Skin of body (tissue), 2 donors: ENCODE measurements around the gene SCGB3A2. TPM values are rescaled to one million over a fixed set of nuclear protein-coding genes. Genes with fewer than 3 reads are reported as not detected.
"Not testable (repeated sequence)": the region's sequence is repeated elsewhere in the genome, so short reads cannot be mapped to it uniquely, and the experiment has no call there.

Experiments
- DNase-seq: peaks from one replicate; lab custom pipeline; 2025; lab: John Stamatoyannopoulos, UW
- total RNA-seq: library from RNA; depleted of rRNA; stranded (reverse); fragments of >200 nt; gene quantifications from one replicate; pipeline ENCODE4 v1.2.3, GENCODE V29; 2014

Gene SCGB3A2
- total RNA-seq, 1 donor from 2014 or later: not detected

DNA sequence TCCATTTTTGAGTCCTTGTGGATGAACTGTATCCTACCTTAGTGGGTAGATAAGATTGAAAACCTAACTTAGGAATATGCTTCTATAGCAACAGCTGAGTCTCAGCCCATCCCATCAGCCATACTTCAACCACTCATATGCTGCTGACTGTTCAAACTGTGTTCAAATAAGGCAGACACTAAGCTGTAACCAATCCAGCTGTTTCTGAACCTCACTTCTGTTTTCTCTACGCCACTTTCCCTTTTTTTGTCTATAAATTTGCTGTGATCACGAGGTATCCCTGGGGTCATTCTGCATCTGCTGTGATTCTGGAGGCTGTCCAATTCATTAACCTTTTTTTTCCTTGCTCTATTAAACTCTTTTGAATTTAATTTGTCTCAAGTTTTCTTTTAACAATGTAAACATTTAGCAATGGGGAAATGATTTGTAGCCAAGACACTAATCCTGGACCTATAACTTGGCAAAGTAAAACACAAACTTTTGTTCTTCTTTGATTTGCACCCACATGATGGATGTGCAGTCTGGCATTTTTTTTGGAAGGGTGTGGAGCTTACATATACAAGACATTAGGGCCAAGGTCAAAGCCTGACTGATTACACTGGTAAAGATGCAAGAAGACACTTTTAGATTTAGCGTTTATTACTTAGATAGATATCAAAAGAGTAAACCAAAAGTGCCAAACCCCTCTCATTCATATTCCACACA lies 14.9 kb upstream of the SCGB3A2 start:
- DNase-seq: no peak

DNA sequence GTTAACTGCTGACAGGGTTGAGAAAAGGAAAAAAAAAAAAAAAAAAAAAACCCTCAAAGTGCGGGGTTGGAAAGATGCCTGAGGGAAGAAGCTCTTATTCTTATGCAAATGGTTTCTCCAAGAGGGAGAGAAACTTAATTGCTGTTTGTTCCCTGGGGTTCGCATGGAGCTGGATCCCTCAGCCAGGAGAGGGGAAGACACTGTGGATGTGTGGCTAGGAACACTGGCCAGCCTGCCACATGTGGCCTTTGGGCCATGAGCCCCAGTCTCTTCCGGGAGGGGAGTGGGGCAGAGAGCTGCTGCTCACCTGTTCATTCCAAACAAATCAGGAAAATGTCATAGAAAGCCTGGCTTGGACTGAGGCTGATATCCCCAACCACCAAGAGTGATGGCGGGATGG lies 9.4 kb upstream of the SCGB3A2 start:
- no peak for DNase-seq

DNA sequence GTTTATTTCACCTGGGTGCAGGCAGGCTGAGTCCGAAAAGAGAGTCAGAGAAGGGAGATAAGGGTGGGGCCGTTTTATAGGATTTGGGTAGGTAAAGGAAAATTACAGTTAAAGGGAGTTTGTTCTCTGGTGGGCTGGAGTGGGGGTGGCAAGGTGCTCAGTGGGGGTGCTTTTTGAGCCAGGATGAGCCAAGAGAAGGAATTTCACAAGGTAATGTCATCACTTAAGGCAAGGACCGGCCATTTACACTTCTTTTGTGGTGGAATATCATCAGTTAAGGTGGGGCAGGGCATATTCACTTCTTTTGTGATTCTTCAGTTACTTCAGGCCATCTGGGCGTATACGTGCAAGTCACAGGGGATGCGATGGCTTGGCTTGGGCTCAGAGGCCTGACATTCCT lies 8.6 kb upstream of the SCGB3A2 start:
- not testable (repeated sequence) for DNase-seq

DNA sequence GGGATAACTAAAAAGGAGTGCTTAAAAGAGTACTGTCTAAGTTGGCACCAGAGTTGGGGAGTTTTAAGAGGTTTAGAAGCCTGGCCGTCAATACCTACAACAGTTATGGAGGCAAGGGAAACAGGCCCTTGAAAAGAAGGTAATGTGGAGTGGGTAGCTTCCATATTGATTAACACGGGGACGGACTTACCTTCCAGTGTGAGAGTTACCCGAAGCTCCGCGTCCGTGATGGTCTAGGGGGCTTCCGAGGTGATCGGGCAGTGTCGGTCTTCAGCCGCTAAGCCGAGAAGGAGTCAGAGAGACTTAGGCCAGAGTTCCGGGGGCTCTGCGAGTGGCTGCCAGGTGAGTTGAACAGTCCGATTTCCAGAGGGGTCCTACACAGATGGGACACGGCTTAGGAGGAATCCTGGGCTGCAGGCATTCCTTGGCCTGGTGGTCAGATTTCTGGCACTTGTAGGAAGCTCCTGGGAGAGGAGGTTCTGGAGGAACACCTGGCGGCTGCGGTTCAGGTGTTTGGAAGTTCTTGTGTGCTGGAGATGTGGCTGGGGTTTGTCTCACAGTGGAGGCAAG lies 6.4 kb upstream of the SCGB3A2 start:
- DNase-seq: not testable (repeated sequence)

DNA sequence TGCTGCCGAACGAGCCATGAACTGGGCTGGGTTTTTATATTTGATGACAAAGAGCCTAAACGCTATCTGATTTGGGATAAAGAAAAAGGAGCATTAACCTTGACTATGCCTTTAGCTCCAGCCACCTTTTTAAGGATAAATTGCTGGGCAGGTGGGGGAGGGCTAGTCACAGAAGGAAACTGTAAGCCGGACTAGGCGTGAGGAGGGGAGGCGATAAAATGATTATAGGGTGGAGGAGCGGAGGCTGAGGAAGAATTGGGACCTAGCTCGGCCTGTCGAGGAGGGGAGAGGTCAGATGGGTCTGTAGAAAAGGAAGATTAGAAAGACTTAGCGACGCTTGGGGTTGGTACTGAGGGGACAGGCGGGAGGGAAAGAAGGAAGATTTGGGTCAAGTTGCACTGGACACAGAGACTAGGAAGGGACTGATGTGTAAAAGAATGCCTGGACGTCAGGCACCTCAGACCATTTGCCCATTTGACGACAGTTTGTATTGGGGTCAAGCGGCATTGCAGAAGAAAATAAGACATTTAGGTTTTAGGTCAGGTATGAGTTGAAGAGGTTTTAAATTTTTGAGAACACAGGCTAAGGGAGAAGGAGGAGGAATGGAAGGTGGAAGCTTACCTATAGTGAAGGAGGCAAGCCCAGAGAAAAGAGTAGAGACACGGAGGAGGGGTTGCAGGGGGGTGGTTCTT lies 5.6 kb upstream of the SCGB3A2 start:
- DNase-seq: not testable (repeated sequence)

DNA sequence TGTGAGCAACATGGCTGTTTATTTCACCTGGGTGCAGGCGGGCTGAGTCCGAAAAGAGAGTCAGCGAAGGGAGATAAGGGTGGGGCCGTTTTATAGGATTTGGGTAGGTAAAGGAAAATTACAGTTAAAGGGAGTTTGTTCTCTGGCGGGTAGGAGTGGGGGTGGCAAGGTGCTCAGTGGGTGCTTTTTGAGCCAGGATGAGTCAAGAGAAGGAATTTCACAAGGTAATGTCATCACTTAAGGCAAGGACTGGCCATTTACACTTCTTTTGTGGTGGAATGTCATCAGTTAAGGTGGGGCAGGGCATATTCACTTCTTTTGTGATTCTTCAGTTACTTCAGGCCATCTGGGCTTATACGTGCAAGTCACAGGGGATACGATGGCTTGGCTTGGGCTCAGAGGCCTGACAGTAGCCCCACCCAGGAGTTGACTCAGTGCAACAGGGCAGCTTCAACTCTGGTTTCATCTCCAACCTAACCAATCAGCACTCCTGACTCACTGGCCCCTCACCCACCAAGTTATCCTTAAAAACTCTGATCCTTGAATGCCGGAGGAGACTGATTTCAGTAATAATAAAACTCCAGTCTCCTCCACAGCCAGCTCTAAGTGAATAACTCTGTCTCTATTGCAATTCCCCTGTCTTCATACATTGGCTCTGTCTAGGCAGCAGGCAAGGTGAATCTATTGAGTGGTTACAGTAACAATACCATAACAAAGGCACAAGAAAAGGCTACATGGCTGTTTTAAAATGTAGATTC lies 4.2 kb upstream of the SCGB3A2 start:
- DNase-seq: not testable (repeated sequence)

DNA sequence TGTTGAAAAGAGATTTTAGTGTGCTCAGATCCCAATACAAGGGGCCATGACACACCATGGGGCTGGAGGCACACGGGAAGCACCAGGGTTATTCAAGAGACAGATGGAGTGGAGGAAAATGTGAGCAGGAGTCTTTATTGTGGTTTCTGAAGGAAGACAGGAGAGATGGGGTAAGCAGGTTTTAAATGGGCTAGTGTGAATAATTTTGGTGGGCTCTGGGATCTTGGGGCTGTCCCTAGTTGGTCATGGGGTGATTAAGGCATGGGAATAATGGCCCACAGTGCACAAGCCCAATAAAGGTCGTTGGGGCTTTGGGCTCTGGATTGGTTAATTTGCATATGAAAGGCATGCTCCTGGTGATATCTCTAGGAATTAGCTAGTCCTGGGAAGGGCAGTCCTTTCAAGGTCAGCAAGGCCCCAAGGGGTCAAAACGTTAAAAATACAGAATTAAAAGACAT lies 3.6 kb upstream of the SCGB3A2 start:
- DNase-seq: no peak

DNA sequence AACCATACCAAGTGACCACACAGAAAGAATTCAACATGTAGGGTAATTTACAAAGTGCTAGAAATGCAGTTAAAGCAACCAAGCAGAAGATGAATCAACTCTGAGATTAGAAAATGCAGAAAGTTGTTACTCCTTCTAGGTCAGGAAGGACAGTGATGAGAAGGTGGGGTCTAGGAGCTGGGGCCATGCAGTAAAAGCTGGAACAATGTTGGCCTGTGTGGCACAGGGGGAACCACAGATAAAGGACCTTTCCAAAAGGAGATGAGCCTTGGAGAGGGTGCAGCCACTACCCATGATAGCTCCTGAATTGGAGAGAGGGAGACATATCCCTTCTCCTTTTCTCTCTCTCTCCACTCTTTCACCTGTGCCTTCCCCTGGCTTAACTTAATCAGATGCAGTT lies 2.4 kb upstream of the SCGB3A2 start:
- no peak for DNase-seq

DNA sequence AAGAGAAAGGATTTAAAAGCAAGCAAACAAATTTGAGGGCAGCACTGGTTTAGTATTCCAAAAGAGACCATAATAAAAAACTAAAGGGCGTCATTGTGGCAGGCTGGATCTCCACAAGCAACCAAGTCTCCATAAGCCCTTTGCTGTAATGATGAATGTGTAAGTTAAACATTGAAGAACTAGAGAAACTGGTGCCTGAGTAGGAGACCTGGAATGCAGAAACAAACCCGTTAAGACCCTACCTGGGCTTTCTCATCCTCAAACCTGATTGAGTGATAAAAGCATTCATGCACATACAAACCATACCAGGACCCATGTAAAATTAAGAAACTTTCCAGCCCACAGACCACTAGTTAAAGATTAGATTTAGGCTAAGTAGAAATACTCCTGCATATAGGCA lies 1.9 kb upstream of the SCGB3A2 start:
- DNase-seq: no peak

DNA sequence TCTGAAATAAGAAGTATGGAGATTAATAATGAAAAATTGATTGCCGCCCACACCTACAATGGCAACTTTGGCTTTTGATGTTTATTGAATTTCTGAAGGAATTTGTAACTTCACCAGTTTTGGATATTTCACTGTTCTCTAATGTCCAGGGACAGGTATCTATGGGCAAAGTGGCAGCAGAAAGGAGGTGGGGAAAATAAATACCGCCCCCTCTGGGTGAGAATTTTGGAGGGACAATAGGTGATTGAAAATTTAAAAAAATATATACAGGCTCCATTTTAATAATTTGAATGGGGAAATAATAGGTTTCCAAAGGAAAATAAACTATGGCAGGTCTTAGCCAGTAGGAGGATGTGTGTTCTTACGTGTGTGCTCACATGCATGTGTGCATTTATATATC lies 1.3 kb downstream of the SCGB3A2 start:
- no peak for DNase-seq

DNA sequence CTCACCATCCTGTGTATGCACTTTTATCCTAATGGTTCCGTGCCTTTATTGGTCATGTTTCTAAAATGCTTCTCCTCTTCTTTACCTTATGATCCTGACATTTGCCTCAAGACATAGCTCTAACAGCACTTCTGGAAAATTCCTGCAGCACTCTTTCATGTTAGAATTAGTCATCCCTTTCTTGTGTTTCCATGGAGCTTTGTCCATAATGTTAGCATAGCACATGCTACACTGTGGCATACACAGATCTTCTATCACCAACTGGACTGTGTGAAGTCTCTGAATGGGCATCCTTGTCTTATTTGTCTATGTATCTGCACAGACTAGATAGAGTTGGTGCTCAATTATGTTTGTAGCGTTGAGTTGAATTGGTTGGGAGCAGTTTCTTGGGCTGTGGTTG lies 2.0 kb downstream of the SCGB3A2 start:
- no peak for DNase-seq

DNA sequence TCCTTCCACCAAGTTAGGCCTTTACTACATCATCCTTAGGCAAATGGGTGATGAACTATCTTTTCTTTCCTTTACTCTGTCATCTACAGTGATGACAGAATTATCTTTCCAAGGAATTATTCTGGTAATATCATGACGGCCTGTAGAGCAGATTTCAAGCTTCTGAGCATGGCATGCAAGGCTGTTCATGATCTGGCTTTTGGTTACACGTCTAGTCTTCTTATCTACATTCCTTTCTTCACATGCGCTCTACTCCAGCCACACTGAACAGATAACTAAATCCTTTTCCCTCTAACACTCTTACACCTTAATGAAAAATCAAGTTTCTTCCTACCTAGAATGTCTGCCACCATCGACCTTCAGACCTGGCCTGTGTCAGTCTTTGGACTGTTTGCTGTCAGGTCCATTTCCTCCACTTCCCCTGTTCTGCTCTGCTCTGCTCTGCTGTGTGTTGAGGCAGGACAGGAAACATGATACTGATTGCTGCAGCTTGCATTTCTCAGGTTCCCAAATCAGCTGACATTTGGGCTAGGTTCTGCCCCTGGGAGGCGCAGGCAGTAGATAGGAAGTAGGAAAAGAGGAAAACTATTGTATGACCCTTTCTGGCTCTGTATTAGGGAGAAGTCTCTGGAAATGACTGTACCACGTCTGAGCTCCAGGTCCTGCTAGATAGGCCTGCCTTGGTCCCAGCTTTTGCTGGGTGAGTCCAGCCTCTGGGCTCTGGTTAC lies 4.2 kb downstream of the SCGB3A2 start:
- no peak for DNase-seq

DNA sequence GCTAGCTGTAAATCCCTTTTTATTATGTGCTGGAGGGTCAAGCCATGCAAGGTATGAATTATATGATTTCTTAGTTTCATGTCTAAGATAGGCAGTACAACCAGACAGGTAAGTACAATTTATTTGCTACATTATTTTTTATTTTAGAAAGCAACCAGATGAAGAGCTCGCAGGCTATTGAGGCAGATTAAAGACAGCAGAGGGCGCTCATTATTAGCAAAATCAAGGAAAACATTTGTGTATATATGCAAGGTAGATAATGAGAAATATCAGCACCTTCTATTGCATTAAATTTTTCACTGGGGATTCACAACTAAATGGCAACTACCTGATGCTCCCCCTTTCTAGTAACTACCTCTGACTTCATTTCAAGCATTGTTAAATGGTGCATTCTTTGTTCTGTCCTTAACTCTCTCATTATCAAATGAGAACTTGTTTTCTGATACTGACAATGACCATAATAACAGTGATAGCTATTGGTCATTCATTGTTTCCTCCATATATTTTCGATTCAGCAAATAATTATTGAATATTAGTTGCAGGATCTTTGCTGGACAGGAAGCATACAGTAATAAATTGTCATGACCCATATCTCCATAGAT lies 8.6 kb downstream of the SCGB3A2 start:
- DNase-seq: no peak

DNA sequence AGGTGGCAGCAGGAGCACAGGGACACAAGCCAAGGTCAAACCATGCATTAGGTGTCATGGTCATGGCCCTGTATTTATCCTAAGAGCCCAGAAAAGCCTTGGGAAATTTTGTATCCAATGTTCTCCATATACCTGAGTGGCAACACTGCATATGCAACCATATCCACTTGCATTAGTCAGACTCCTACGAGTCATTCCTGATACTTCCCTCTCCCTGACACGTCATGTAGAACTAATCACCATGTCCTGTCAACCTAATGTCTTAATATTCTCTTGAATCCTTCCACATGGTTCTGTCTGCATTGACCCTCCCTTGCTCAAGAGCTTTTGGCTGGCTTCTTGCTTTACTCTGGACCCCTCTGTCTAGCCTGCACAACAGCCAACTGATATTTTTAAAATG lies 9.4 kb downstream of the SCGB3A2 start:
- no peak for DNase-seq

DNA sequence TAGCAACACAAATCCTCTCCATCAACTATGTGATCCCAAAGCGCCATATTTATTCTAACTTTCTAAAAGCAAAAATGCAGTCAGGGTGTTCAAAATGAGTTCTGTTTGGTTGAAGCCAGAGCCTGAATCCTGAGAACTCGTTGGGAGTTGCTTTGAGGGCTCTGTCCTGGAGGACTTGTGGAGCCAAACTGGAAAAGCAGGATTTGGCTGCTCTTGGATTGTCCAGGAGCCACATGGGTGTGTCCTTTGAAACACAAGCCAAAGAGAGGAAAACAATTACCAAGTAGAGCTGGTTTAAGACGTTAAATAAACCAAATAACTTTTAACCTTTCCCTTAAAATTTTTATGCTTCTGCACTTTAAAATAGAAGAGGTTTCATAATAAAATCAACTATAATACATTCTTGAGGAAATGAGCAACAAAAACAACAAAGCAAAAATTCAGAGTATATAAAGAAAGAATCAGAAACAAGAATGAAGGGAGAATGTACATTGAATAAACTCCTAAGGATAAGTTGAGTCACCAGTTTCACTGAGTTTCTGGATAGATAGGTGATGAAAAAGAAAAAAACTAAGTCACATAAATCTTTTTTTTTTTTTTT lies 14.3 kb downstream of the SCGB3A2 start:
- no peak for DNase-seq

DNA sequence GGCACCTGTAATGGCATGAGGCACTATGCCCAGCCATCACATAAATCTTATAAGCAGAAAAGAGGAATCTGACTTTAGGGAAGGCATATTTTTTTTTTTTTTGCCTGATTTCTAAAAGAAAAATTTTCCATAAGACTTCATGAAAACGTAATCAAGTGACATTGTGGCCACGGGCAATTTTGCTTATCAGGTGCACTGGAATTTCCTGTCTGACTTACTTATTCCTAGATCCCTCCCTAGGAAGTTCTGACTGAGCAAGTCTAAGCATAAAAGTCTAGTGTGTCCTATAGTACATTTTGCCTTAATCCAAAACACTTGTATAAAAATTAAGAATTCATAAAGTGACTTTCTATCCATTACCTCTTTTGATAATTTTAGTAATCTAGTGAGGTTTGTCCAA lies 15.3 kb downstream of the SCGB3A2 start:
- DNase-seq: peak; percentile 13

DNA sequence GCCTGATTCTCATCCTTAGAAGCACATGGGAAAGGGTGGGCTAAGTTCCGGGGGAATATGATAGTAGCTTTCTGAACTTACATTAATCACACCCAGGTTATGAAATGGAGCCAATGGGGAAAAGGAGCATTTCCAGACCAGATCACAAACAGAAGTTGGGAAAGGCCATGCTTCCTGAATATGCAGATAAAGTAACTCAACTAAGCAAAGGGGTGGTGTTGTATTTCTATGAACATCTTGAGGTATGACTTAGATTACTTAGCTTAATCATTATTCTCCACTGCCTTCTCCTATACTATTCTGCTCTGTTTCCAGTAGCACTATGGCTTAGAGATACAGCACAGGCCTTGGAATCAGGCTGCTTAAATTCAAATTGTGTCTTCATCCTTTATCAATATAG lies 17.4 kb downstream of the SCGB3A2 start:
- no peak for DNase-seq

DNA sequence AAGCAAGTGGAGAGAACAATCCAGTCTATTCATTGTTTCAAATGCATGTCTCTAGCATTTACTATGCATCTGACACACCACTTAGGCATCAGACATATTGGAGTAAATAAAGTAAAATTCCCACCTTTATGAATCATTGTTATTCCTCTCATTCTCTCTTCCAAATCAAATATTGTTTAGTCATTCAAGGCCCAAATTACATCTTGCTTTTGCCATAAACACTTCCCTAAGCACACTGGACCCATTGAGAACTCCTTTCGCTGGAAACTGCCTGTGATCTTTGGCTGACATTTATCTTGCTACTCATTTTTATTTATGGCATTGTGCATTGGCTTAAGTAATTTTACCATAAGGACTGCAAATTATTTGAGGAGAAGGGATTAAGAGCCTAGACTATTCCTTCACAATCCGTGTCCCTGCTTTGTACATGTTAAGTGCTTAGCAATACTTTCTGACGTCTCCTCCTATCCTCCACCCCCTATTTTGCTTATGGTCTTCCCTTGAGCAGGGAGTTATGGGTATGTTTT lies 20.4 kb downstream of the SCGB3A2 start:
- DNase-seq: no peak

DNA sequence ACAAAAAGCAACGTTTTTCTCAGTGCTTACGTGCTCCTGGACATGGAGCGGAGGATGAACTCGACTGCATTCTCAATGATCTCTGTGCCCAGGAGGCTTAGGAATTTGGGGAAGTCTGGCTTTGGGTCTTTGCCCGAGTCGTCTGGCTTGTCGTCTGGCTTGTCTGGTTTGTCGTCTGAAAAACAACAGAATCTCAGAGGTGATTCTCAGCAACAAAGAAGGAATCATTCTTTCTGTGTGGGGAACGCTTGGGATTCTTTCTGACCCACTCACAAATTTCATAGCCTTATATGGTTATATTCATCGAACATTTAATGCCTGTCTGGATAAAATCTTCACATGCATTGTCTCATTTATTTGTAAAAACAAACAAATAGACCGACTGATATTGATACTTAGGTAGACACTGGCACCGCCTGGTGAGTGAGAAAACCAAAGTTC lies 23.1 kb downstream of the SCGB3A2 start:
- no peak for DNase-seq

DNA sequence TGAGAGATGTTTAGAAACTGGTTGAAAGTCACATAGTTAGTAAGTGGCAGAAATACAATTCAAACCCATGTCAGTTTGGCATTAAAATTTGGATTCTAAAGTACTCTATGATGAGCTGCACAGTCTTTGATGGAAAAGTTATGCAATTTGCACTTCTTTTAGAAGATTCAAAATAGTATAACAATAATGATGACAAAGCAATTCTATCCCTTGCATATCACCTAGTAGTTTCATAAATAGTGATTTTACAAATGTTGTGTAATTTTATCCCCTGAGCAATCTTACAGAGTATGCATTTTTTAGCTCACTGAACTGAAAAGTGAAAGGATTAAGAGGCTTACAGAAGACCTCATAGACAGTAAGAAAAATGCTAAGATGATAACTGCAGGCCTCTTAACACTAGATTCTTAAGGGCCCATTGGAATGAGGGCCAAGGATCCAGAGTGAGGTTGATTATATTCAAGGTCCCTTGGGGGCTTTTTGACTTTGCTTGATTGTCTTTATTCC lies 24.2 kb downstream of the SCGB3A2 start:
- no peak for DNase-seq
